RWPE2 (cell line): ENCODE measurements around the gene TRIML1.
"Not testable (repeated sequence)": the region's sequence is repeated elsewhere in the genome, so short reads cannot be mapped to it uniquely, and the experiment has no call there.

Source experiments
- ATAC-seq: fragments of 200-7000 bp; cut with Tn5 transposase; 3 replicates; pipeline ENCODE4 v1.9.1; 2021; ENCODE audit warnings: low read depth
- DNase-seq: peaks from one replicate; pipeline ENCODE4 v3.0.0-alpha.2; 2020; ENCODE audit warnings: low spot score
- H3K27ac ChIP-seq: fragments of 450-650 bp; 2 replicates; pipeline ENCODE4 v1.5.1; 2017; ENCODE audit warnings: mild to moderate bottlenecking; ENCODE audit not compliant: poor library complexity, severe bottlenecking
- H3K27me3 ChIP-seq: fragments of 250-450 bp; sonication (Bioruptor Pico); 2 replicates; pipeline ENCODE4 v1.5.1; 2021; ENCODE audit warnings: mild to moderate bottlenecking, moderate library complexity; ENCODE audit not compliant: insufficient read depth, poor library complexity, severe bottlenecking
- H3K36me3 ChIP-seq: fragments of 250-450 bp; sonication (Bioruptor Pico); 2 replicates; pipeline ENCODE4 v1.5.1; 2020; ENCODE audit warnings: low read depth, mild to moderate bottlenecking, moderate library complexity
- H3K4me1 ChIP-seq: fragments of 250-450 bp; sonication (Bioruptor Pico); 2 replicates; pipeline ENCODE4 v1.5.1; 2021; ENCODE audit warnings: mild to moderate bottlenecking, moderate library complexity; ENCODE audit not compliant: insufficient read depth, poor library complexity, severe bottlenecking
- H3K4me3 ChIP-seq: fragments of 250-450 bp; sonication (Bioruptor Pico); 2 replicates; pipeline ENCODE4 v1.5.1; 2021; ENCODE audit warnings: mild to moderate bottlenecking, moderate library complexity; ENCODE audit not compliant: severe bottlenecking
- H3K9me3 ChIP-seq: fragments of 250-450 bp; sonication (Bioruptor Pico); 2 replicates; pipeline ENCODE4 v1.5.1; 2021; ENCODE audit warnings: mild to moderate bottlenecking, moderate library complexity; ENCODE audit not compliant: severe bottlenecking
- CTCF ChIP-seq: fragments of 450-650 bp; IDR thresholded peaks from one replicate; pipeline ENCODE4 v1.5.1; 2017; ENCODE audit warnings: mild to moderate bottlenecking, moderate library complexity; ENCODE audit not compliant: poor library complexity, severe bottlenecking

TRIML1 gene

GRCh38 chr4:188147176-188147575 lies 7.9 kb downstream of the TRIML1 start:
- no peak for TF ChIP-seq CTCF
- no peak for DNase-seq

GRCh38 chr4:188147776-188148175 lies 8.5 kb downstream of the TRIML1 start:
- no peak for ATAC-seq
- no peak for TF ChIP-seq CTCF
- Histone ChIP-seq H3K9me3 (no peaks in the 10 kb centered on the region), H3K36me3 (no peaks in the 10 kb centered on the region), H3K27ac (no peak overlapping the region), H3K27me3 (no peaks in the 10 kb centered on the region), H3K4me1 (no peaks in the 10 kb centered on the region), H3K4me3 (no peak overlapping the region)
- DNase-seq: no peak

More at GRCh38 chr4:188147176-188147575, 7.9 kb downstream of the TRIML1 start:
- Histone ChIP-seq H3K9me3 (no peaks in the 10 kb centered on the region), H3K27me3 (no peaks in the 10 kb centered on the region), H3K4me1 (no peaks in the 10 kb centered on the region), H3K4me3 (no peak overlapping the region), H3K27ac (no peak overlapping the region), H3K36me3 (no peaks in the 10 kb centered on the region)
- ATAC-seq: no peak

GRCh38 chr4:188154668-188155405 lies 15.6 kb downstream of the TRIML1 start:
- no peak overlapping the region for H3K27ac ChIP-seq
- ATAC-seq (peak; percentile 48; the same call in 1 of the 3 replicates), DNase-seq (no peak)
- peaks cover 4% of the 10 kb centered on the region for H3K4me1 ChIP-seq
- H3K4me3 ChIP-seq: no peak overlapping the region
- no peaks in the 10 kb centered on the region for H3K9me3 ChIP-seq
- no peaks in the 10 kb centered on the region for H3K27me3 ChIP-seq
- H3K36me3 ChIP-seq: no peaks in the 10 kb centered on the region
- no peak for TF ChIP-seq CTCF

- no peak for TF ChIP-seq CTCF
- Histone ChIP-seq H3K4me3 (no peak overlapping the region), H3K27me3 (no peaks in the 10 kb centered on the region), H3K27ac (no peak overlapping the region), H3K36me3 (no peaks in the 10 kb centered on the region), H3K4me1 (peaks cover 4% of the 10 kb centered on the region), H3K9me3 (no peaks in the 10 kb centered on the region)
- no peak for DNase-seq
- no peak for ATAC-seq
These were observed 19.1 kb downstream of the TRIML1 start for GRCh38 chr4:188158336-188158735.

GRCh38 chr4:188159513-188160226 lies 20.4 kb downstream of the TRIML1 start:
- not testable (repeated sequence) for H3K4me3 ChIP-seq, H3K36me3 ChIP-seq, H3K27me3 ChIP-seq, H3K9me3 ChIP-seq, DNase-seq, H3K4me1 ChIP-seq
- H3K27ac ChIP-seq: peak overlapping the region; percentile 14
- ATAC-seq: peak; percentile 48; the same call in 1 of the 3 replicates
